HepG2 (cell line): ENCODE measurements around the gene THSD8. TPM values are rescaled to one million over a fixed set of nuclear protein-coding genes. Genes with fewer than 3 reads are reported as not detected.

Experiments
- CREM ChIP-seq, 2 experiments: sonication (generic) in 1 of 2; formaldehyde crosslinking in 1 of 2; IDR thresholded peaks; 2 replicates each; pipeline versions ENCODE4 v1.4.0 to v1.6.1; 2016 to 2020; ENCODE audit warnings: antibody characterized with exemption in 1 of 2, mild to moderate bottlenecking in 1 of 2, missing genetic modification reagents in 1 of 2
- HIVEP1 ChIP-seq: sonication (generic); formaldehyde crosslinking; IDR thresholded peaks from 2 replicates; pipeline ENCODE4 v1.4.0; 2020; ENCODE audit warnings: mild to moderate bottlenecking, missing genetic modification reagents
- HNF4A ChIP-seq: sonication (generic); formaldehyde crosslinking; IDR thresholded peaks from 2 replicates; pipeline ENCODE4 v1.4.0; 2020; ENCODE audit warnings: missing genetic modification reagents
- HNRNPK ChIP-seq: fragments of 200-400 bp; formaldehyde crosslinking; IDR thresholded peaks from 2 replicates; pipeline ENCODE4 v1.6.1; 2018; ENCODE audit warnings: low read length, low read depth, moderate library complexity, mild to moderate bottlenecking; ENCODE audit not compliant: poor library complexity, severe bottlenecking
- ISX ChIP-seq: sonication (generic); formaldehyde crosslinking; conservative IDR thresholded peaks from 2 replicates; pipeline ENCODE4 v1.5.0; 2020; ENCODE audit warnings: missing genetic modification reagents
- NFKBIZ ChIP-seq: IDR thresholded peaks from 2 replicates; pipeline ENCODE4 v1.6.1; 2018; ENCODE audit warnings: missing genetic modification reagents, missing compliant biosample characterization
- POLR2G ChIP-seq: fragments of 200-400 bp; formaldehyde crosslinking; IDR thresholded peaks from 2 replicates; pipeline ENCODE4 v1.6.1; 2018; ENCODE audit warnings: mild to moderate bottlenecking, low read depth, low read length, moderate library complexity
- RFX5 ChIP-seq: IDR thresholded peaks from 2 replicates; pipeline ENCODE4 v1.6.1; 2011; ENCODE audit warnings: low read depth, low read length, improper control_type of control experiment
- RFXAP ChIP-seq: sonication (generic); formaldehyde crosslinking; IDR thresholded peaks from 2 replicates; pipeline ENCODE4 v1.4.0; 2020; ENCODE audit warnings: missing genetic modification reagents, borderline replicate concordance
- SAP130 ChIP-seq: IDR thresholded peaks from 2 replicates; pipeline ENCODE4 v1.6.1; 2016; ENCODE audit warnings: low read depth
- SMYD3 ChIP-seq: sonication (generic); formaldehyde crosslinking; IDR thresholded peaks from 2 replicates; pipeline ENCODE4 v1.8.1; 2023; ENCODE audit warnings: mild to moderate bottlenecking, missing genetic modification reagents
- SNAPC2 ChIP-seq: sonication (generic); formaldehyde crosslinking; IDR thresholded peaks from 2 replicates; pipeline ENCODE4 v1.8.1; 2022; ENCODE audit warnings: mild to moderate bottlenecking, missing genetic modification reagents
- TAF1 ChIP-seq: sonication (generic); formaldehyde crosslinking; IDR thresholded peaks from 2 replicates; pipeline ENCODE4 v1.4.0; 2020; ENCODE audit warnings: missing genetic modification reagents
- TBP ChIP-seq: sonication (generic); formaldehyde crosslinking; IDR thresholded peaks from 2 replicates; pipeline ENCODE4 v1.5.0; 2020; ENCODE audit warnings: missing genetic modification reagents
- ZFAT ChIP-seq: sonication (generic); formaldehyde crosslinking; conservative IDR thresholded peaks from 2 replicates; pipeline ENCODE4 v1.8.1; 2023; ENCODE audit warnings: missing genetic modification reagents, inconsistent platforms
- ZNF225 ChIP-seq: sonication (generic); formaldehyde crosslinking; IDR thresholded peaks from 2 replicates; pipeline ENCODE4 v1.4.0; 2020; ENCODE audit warnings: mild to moderate bottlenecking, missing genetic modification reagents
- ZNF367 ChIP-seq: sonication (generic); formaldehyde crosslinking; IDR thresholded peaks from 2 replicates; pipeline ENCODE4 v1.4.0; 2020; ENCODE audit warnings: missing genetic modification reagents, borderline replicate concordance
- ZNF383 ChIP-seq: sonication (generic); formaldehyde crosslinking; IDR thresholded peaks from 2 replicates; pipeline ENCODE4 v1.4.0; 2020; ENCODE audit warnings: missing genetic modification reagents, mild to moderate bottlenecking, borderline replicate concordance
- ZNF468 ChIP-seq: sonication (generic); formaldehyde crosslinking; IDR thresholded peaks from 2 replicates; pipeline ENCODE4 v1.8.0; 2022; ENCODE audit warnings: mild to moderate bottlenecking, moderate library complexity, missing genetic modification reagents
- ZNF543 ChIP-seq: sonication (generic); formaldehyde crosslinking; IDR thresholded peaks from 2 replicates; pipeline ENCODE4 v1.4.0; 2020; ENCODE audit warnings: mild to moderate bottlenecking, missing genetic modification reagents
- ZNF788 ChIP-seq: sonication (generic); formaldehyde crosslinking; IDR thresholded peaks from 2 replicates; pipeline ENCODE4 v1.5.0; 2020; ENCODE audit warnings: mild to moderate bottlenecking, missing genetic modification reagents, borderline replicate concordance
- polyA plus RNA-seq, 8 experiments: library from polyadenylated mRNA; depleted of rRNA in 3 of 8; stranded (reverse) in 7 of 8; unstranded in 1 of 8; fragments of >200 nt; fragmentation: Illumina TruSeq in 4 of 8; extraction: Trizol in 4 of 8; gene quantifications; 2 replicates each; pipeline versions ENCODE4 v1.2.1 to v1.2.3, GENCODE V29; 2011 to 2016; ENCODE audit warnings: low read depth in 4 of 8, missing spikeins in 1 of 8, mixed read lengths in 1 of 8; ENCODE audit not compliant: insufficient read depth in 1 of 8
- total RNA-seq, 5 experiments: library from RNA; depleted of rRNA; stranded (reverse); fragments of >200 nt; fragmentation: Illumina TruSeq; extraction: Trizol; gene quantifications; 2 replicates each; pipeline ENCODE4 v1.2.3, GENCODE V29; 2016; ENCODE audit warnings: low read depth in 1 of 5
- TF ChIP-seq, protein P1 (sequence below): sonication (generic); formaldehyde crosslinking; IDR thresholded peaks from 2 replicates; pipeline ENCODE4 v1.8.0; 2022; ENCODE audit warnings: missing genetic modification reagents, mild to moderate bottlenecking, moderate library complexity, borderline replicate concordance
- TF ChIP-seq, protein P2 (sequence below): sonication (generic); formaldehyde crosslinking; IDR thresholded peaks from 2 replicates; pipeline ENCODE4 v1.4.0; 2020; ENCODE audit warnings: mild to moderate bottlenecking, missing genetic modification reagents
- TF ChIP-seq, protein P3 (sequence below): sonication (generic); formaldehyde crosslinking; IDR thresholded peaks from 2 replicates; pipeline ENCODE4 v1.4.0; 2020; ENCODE audit warnings: missing genetic modification reagents
- TF ChIP-seq, protein P4 (sequence below): IDR thresholded peaks from 2 replicates; pipeline ENCODE4 v1.6.1; 2016; ENCODE audit warnings: low read depth

THSD8 gene
- total and polyA plus RNA-seq, 2 of the 13 experiments (the other 11 are each of a cell fraction or from before 2014, with no cell fraction given): 4.8 to 14.9 TPM

DNA sequence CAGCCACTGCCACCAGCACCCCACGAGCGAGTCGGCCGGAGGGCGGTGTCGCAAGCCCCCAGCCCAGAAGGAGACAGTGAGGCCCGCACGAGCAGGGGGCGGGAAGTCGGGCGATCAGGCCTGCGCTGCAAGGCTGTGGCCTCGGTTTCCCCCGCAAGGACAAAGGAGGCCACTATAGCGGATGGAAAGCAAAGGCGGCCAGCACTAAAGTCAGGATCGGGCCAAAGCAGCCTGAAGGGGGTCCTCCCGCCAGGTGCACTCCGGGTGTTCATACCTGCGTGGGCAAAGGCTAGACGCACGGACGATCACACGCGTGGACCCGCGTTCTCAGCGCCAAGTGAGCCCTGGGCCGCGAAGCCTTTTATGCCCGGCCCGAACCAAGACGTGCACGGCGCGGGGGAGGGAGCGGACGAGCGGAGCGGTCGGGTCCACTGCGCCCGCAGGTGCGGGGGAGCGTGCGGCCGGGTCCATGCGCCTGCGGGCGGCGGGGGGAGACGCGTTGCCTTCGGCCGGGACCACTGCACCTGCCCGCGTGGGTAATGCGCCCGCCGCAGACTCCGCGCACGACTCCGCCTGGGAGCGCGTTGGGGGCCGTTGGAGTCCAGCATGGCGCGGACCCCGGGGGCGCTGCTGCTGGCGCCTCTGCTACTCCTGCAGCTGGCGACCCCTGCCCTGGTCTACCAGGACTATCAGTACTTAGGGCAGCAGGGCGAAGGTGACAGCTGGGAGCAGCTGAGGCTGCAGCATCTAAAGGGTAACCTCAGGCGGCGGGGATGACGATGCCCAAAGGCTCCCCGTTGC is at the start of gene THSD8, which contains the start of gene PRDX2 (continued):
- TF ChIP-seq, protein P1, sequence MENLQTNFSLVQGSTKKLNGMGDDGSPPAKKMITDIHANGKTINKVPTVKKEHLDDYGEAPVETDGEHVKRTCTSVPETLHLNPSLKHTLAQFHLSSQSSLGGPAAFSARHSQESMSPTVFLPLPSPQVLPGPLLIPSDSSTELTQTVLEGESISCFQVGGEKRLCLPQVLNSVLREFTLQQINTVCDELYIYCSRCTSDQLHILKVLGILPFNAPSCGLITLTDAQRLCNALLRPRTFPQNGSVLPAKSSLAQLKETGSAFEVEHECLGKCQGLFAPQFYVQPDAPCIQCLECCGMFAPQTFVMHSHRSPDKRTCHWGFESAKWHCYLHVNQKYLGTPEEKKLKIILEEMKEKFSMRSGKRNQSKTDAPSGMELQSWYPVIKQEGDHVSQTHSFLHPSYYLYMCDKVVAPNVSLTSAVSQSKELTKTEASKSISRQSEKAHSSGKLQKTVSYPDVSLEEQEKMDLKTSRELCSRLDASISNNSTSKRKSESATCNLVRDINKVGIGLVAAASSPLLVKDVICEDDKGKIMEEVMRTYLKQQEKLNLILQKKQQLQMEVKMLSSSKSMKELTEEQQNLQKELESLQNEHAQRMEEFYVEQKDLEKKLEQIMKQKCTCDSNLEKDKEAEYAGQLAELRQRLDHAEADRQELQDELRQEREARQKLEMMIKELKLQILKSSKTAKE (CRISPR knock-in tag): peak; percentile 62; the same call in 1 of the 2 replicates
- no peak for TF ChIP-seq SNAPC2 (CRISPR knock-in tag)
- no peak; the same call in 1 of the 2 replicates for TF ChIP-seq ZNF367
- no peak; the same call in 1 of the 2 replicates for TF ChIP-seq SMYD3 (CRISPR knock-in tag)
- TF ChIP-seq, protein P2, sequence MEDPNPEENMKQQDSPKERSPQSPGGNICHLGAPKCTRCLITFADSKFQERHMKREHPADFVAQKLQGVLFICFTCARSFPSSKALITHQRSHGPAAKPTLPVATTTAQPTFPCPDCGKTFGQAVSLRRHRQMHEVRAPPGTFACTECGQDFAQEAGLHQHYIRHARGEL: no peak
- TF ChIP-seq HNF4A: peak; percentile 12; the same call in 1 of the 2 replicates
- peak; percentile 86 for TF ChIP-seq SAP130 (CRISPR knock-in tag)
- TF ChIP-seq RFX5: no peak
- TF ChIP-seq HNRNPK: peak; percentile 28
- TF ChIP-seq ZFAT: no peak
- TF ChIP-seq HIVEP1 (CRISPR knock-in tag): no peak; the same call in 1 of the 2 replicates
- TF ChIP-seq ZNF383 (CRISPR knock-in tag): peak; percentile 52; the same call in 1 of the 2 replicates
- TF ChIP-seq ZNF468 (CRISPR knock-in tag): no peak
- TF ChIP-seq, protein P3, sequence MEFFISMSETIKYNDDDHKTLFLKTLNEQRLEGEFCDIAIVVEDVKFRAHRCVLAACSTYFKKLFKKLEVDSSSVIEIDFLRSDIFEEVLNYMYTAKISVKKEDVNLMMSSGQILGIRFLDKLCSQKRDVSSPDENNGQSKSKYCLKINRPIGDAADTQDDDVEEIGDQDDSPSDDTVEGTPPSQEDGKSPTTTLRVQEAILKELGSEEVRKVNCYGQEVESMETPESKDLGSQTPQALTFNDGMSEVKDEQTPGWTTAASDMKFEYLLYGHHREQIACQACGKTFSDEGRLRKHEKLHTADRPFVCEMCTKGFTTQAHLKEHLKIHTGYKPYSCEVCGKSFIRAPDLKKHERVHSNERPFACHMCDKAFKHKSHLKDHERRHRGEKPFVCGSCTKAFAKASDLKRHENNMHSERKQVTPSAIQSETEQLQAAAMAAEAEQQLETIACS (CRISPR knock-in tag): peak; percentile 57; the same call in 1 of the 2 replicates
- no peak for TF ChIP-seq ISX (CRISPR knock-in tag)
- TF ChIP-seq CREM (IDR thresholded peaks at IDR 0.05): no peak
- TF ChIP-seq CREM (CRISPR knock-in tag; IDR thresholded peaks at IDR 0.05): no peak
- TF ChIP-seq RFXAP (CRISPR knock-in tag): 0 out of 2 replicates have a peak, but pooled peaks have one; percentile 70
- peak; percentile 71 for TF ChIP-seq NFKBIZ (CRISPR knock-in tag)
- TF ChIP-seq, protein P4, sequence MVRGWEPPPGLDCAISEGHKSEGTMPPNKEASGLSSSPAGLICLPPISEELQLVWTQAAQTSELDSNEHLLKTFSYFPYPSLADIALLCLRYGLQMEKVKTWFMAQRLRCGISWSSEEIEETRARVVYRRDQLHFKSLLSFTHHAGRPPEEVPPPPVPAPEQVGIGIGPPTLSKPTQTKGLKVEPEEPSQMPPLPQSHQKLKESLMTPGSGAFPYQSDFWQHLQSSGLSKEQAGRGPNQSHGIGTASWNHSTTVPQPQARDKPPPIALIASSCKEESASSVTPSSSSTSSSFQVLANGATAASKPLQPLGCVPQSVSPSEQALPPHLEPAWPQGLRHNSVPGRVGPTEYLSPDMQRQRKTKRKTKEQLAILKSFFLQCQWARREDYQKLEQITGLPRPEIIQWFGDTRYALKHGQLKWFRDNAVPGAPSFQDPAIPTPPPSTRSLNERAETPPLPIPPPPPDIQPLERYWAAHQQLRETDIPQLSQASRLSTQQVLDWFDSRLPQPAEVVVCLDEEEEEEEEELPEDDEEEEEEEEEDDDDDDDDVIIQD (CRISPR knock-in tag): no peak
- TF ChIP-seq ZNF543: peak; percentile 85
- peak; percentile 75 for TF ChIP-seq ZNF788
- TF ChIP-seq TBP (CRISPR knock-in tag): peak; percentile 38; the same call in 1 of the 2 replicates
- peak; percentile 98 for TF ChIP-seq TAF1
- TF ChIP-seq ZNF225 (CRISPR knock-in tag): no peak
- peak; percentile 99 for TF ChIP-seq POLR2G
